HG02981 (cell line): ENCODE measurements around the gene PTPRR.

ENCODE experiments used
- ATAC-seq: cut with Tn5 transposase; IDR thresholded peaks from one replicate; pipeline ENCODE4 v1.9.1; 2021; ENCODE audit warnings: mild to moderate bottlenecking, moderate library complexity; ENCODE audit not compliant: unreplicated experiment

PTPRR gene

GRCh38 chr12:70918321-70918720 is 2.2 kb downstream of the PTPRR start:
- ATAC-seq, result no peak

- ATAC-seq, result no peak
These were observed 9.9 kb downstream of the PTPRR start for GRCh38 chr12:70910666-70911065.

DNA sequence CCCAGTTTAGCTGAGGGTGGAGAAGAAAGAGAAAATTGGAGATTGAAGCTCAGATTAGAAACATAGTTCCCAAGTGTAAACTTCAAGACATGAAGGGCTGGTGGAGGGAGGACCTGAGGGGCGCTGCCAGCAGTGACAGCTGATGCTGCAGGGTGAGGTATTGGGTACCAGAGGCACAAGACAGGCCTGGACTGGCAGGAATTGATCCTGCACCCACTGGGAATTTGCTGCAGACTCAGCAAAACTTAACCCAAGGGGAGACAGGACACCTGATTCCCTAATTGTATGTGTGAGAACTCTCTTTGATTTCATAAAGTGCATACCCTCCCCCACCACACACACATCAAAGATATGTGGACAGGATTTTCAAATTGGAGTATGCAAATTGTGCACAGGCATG is 11.6 kb downstream of the PTPRR start:
- ATAC-seq, result no peak

DNA sequence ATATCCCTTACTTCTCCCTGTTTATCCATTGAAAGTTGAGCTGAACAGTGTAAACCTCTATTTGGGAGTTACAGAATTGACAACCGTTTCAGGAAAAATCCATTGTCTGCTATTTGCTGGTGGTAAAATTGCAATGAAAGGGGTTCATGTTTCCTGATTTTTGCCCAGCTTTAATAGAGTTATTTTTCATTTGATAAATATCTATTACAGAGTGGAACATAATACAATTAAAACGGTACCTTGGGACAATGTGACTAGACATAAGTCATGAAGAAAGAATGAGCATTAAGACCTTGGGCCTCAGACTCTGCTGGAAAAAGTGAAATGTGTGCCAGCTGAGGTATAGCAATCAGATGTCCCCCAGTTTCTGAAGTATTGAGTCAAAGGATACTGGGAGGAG is 13.1 kb downstream of the PTPRR start:
- ATAC-seq, result no peak

DNA sequence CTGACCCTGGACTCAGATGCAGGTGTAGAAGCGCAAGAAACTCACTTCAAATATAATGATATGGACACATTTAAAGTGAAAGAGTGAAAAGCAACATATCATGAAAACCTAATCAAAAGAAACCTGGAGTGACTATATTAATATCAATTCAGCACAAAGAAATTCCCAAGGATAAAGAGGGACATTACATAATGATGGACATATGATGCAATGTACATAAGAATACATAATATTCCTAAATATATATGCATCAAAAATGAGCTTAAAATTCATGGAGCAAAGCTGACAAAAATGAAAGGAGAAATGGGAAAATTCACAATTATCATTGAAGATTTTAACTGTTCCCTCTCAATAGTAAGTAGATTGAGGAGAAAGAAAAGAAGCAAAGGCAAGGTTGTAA is 24.6 kb downstream of the PTPRR start:
- no peak for ATAC-seq

DNA sequence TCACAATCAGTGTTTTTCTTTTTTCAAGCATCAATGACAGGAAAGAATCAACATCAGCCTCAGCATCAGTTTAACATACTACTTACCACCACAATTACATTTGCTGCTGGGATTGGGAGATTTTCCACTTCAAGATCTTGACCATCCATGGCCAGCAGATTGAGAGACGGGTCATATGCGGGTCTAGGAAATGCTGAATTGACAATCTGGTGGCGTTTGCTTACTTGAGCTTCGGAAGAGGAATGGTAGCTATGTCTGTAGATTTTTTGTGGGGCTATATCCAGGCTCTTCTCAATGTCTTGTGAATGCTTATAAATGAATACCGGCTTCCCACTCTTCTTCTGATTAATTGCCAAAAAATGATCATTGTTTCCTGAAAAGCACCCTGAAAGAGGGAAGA is 27.9 kb downstream of the PTPRR start:
- no peak for ATAC-seq

GRCh38 chr12:70890895-70891832 is 29.4 kb downstream of the PTPRR start:
- no peak for ATAC-seq

DNA sequence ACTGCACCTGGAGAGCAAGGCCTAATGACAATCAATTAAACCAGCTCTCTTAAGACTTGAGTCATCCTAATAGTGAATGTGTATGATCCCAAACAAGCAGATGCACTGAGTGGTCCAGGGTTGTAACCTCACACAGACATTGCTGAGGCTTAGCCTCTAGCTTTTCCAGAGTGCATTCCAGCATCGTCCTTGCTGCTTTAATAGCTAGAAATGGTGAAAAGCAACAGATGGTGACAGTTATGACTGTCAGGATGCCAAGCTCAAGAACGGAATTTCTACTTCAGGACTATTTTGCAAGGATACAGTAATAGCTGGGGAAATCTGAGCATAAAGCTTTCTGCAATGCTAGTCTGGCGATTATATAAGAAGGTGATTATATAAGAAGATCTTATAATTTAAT is 34.6 kb downstream of the PTPRR start:
- ATAC-seq, result no peak

- ATAC-seq, result no peak
These were observed 36.7 kb downstream of the PTPRR start for GRCh38 chr12:70883855-70884254.

GRCh38 chr12:70880744-70881143 is 39.8 kb downstream of the PTPRR start:
- ATAC-seq, result no peak

DNA sequence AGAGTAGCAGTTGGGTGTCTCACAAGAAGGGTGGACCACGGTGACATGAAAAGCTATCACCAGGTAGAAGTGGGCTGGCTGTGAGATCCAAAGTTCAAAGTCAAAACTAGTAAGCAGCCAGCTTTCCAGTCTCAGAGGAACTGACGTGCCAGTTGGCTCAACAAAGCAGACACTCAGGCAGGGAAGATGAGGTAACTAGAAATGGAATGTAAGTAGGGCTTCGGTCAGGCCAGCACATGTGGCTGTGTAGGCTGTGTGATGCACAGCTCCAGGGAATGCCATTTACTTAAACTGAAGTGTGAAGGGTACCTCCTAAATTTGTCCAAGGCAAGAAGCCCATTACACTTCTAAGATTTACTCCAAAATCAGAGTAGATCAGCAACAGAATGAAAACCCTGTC is 43.6 kb downstream of the PTPRR start:
- no peak for ATAC-seq

GRCh38 chr12:70875628-70876027 is 44.9 kb downstream of the PTPRR start:
- no peak for ATAC-seq

GRCh38 chr12:70854881-70855568 is 65.5 kb downstream of the PTPRR start:
- ATAC-seq, result no peak

GRCh38 chr12:70854138-70854537 is 66.4 kb downstream of the PTPRR start:
- ATAC-seq, result no peak

DNA sequence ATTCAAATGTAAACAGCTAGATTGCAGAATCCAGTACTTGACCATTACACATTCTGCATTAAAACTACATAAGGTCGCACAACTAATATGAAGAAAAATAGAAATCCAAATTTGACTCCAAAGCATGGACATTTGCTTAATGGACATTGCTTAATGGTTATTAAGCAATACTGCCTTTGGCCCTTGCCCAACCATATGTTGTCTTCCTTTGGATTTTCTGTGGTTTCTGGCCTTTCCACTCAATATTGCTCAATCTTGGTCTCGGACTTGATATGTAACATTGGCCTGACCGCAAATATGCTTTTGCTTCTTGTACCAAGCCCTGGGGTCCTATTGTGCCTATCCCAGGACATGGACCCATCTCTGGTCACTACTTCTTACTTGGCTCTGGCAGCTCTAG is 67.2 kb downstream of the PTPRR start:
- no peak for ATAC-seq

DNA sequence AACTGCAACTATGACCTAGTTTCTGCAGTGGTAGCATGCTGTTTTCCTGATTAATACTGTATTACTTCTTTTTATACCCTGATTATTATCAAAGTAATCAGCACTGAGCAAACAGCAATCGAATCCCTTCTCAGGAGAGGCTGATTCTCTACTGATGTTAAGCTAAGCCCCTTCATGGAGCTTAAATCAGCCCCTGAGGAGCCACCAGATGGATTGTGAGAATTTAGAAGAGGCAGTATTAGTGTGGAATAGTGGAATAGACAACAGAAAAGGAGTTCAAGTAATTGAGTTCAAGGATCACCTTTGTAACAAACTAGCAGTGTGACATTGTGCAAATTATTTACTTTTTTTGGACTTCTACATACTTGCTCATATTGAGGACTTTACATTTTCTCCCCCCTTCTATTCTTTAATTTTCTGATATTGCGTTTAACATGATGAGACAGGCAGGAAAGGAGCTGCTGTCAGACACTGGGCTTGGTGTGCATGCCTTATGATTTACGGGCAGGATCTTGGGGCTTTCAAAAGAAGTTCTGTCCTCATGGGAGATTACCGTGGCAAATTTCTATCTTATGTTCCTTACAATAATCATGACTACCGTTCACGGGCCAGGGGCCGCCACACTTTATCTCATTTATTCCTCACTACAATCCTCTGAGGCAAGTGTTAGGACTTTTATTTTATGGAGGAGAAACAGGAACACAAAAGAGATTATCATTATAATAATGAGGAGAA is 68.0 kb downstream of the PTPRR start:
- ATAC-seq, result no peak

GRCh38 chr12:70849265-70849960 is 71.1 kb downstream of the PTPRR start:
- no peak for ATAC-seq

DNA sequence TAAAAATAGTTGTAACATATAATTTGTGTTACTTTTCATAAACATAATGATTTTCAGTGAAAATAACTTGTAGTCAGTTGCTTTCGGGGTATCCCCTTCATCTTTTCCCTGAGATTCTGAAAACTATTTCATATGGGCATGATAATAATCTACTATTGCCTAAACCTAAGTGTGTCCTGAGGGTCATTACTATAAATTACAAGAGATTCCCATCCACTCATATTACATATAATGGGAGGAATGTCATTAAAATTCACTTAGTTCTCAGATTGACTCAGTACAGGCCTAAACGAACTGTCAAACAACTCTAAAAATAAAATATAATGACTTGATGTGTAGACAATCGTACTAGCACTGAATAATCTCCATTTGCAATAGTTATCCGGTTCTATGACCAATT is 72.7 kb downstream of the PTPRR start:
- no peak for ATAC-seq

- no peak for ATAC-seq
These were observed 75.3 kb downstream of the PTPRR start for GRCh38 chr12:70845268-70845667.

- ATAC-seq, result no peak
These were observed 77.2 kb downstream of the PTPRR start for GRCh38 chr12:70843363-70843762.

DNA sequence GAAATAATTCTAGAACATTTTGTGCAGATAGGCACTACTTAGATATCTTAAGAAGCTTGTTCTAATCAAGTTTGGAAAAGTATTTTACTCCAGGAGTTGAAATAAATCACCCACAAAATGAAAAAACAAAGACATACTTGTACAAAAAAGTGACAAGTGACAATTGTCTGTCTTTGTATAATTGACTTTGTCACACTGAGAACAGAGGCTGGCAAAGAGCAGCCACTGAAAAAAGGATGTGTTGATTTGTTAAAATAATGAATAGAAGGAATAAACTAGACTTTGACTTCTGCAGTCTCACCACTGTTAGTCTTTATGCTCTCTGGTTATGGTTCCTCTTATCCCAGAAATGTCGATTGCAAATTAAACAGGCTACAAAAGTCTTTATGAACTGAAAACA is 77.6 kb downstream of the PTPRR start:
- no peak for ATAC-seq
